Stimulated activated CD8-positive, alpha-beta memory T cell treated with anti-CD3 and anti-CD28 coated beads, Interleukin-12 subunit alpha, Interleukin-12 subunit beta, amount 100 ng/mL, for 1 hour (primary cell): Measurements from ENCODE around the gene TINAG.
"Not testable (repeated sequence)": the region's sequence is repeated elsewhere in the genome, so short reads cannot be mapped to it uniquely, and the experiment has no call there.

Experiments
- DNase-seq: peaks from one replicate; pipeline ENCODE4 v3.0.0-alpha.2; 2020; ENCODE audit warnings: low read depth

The TINAG gene

DNA sequence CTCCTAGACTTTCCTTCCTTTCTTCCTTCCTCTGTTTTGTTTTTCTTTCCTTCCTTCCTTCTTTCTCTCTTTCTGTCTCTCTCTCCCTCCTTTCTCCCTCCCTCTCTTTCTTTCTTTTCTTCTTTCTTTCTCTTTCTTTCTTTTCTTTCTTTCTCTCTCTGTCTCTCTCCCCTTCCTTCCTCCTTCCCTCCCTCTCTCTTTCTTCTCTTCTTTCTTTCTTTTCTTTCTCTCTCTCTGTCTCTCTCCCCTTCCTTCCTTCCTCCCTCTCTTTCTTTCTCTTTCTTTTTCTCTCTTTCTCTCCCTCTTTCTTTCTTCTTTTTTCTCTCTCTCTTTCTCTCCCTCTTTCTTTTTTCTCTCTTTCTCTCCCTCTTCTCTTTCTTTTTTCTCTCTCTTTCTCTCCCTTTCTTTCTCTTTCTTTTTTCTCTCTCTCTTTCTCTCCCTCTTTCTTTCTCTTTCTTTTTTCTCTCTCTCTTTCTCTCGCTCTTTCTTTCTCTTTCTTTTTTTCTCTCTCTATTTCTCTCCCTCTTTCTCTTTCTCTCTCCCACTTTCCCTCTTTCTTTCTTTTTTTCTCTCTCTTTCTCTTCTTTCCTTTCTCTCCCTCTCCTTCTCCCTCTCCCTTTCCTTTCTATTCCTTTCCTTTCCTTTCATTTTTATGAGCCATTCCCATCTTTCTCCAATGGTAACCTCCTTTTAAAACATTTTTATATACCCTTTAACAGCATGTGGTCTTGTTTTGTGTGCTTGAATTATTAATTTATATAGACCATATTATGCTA lies 2.3 kb downstream of the TINAG start:
- DNase-seq: no peak

DNA sequence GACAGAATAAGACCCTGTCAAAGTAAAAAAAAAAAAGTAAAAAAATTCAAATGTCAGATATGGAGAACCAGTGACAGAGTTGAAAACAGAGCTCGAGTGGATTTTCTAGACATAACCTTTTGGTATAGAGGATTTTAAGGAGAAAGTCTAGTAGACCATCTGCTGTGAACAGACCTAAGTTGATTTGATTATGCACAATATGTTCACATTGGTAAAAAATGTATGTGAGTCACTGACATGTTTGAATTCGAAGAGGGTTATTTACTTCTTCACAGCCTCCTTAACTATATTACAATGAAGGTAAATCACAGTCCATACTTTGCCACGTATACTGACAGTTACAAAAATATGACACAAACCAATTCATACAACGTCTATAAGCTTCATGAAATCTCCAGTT lies 7.4 kb downstream of the TINAG start:
- no peak for DNase-seq

DNA sequence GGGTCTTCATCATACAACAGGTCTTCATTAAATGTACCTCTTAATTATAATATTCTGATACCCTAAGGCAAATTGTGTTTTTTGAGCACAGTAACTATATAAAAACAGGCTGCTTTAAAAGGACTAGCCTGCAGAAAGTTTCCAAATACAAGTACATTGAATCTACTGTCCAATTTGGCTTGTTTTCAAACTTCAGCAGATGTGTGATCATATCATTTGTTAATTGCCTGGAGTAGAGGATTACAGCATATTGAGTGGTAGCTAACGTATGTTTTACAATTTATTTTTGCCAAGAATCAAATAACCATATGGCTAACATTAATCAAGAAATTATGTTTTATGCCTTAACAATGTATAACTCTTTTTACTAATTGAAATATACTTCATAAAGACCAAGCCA lies 12.6 kb downstream of the TINAG start:
- no peak for DNase-seq

DNA sequence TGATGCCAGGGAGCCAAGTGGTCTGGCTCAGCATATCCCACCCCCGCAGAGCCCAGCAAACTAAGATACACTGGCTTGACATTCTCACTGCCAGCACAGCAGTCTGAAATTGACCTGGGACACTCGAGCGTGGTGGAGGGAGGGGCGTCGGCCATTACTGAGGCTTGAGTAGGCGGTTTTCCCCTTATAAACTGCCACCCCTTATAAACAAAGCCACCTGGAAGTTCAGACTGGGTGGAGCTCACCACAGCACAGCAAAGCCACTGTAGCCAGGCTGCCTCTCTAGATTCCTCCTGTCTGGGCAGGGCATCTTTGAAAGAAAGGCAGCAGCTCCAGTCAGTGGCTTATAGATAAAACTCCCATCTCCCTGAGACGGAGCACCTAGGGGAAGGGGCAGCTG lies 19.4 kb downstream of the TINAG start:
- no peak for DNase-seq

DNA sequence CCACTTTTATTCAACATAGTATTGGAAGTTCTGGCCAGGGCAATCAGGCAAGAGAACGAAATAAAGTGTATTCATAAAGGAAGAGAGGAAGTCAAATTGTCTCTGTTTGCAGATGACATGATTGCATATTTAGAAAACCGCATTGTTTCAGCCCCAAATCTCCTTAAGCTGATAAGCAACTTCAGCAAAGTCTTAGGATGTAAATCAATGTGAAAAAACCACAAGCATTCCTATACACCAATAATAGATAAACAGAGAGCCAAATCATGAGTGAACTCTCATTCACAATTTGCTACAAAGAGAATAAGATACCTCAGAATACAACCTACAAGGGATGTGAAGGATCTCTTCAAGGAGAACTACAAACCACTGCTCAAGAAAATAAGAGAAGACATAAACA lies 23.3 kb downstream of the TINAG start:
- not testable (repeated sequence) for DNase-seq

DNA sequence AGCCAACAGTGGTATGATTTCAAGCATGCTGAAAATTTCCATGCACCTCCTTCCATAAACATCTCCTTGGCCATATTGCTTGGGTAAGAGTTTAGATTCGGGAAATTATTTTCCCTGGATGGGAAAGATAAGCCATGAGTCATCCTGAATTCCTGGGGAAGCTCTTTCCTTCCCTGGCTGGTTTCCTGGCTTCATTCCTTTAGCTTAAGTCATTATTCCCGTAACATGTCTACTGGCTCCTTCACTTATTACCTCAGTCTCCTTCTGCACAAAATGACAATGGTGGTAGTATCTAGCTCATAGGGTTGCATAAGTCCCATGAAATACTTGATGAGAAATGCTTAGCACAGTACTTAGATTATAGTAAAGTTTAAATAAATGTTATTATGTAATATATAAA lies 27.6 kb downstream of the TINAG start:
- DNase-seq: no peak

DNA sequence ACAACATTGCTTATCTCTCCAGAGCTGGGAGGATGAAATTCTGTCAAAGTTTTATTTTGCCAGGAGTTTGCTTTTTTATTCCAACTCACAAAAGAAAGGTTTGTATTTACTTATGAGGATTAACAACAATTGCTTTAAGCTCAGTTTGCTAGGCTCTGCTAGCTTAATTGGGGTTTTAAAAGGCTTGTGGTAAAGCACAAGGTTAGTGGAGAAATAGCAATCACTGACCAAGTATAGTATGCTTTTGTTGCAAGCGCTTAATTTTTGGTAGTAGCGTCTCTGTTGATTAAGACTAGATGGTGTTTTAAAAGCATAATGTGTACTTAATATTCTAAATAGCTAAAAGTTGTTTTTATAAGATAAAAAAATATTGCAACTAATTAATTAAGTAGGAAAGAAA lies 45.7 kb downstream of the TINAG start:
- DNase-seq: no peak

DNA sequence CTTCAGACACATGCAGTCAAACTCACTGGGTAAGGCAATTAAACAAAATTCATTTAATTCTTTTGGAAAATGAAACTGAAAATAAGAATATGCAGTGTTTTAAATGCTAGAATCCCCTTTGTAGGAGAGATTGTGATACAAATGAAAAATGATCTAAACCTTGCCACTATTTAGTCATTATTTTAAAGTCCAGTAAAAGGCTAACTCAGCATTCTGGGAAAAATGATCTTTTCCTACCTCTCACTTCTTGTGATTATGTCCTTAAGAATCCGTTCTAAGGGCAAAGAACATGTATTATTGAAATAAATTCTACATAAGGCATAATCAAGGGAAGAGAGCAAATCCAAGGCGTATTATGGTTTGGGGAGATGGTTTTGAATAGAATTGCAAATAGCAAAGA lies 46.4 kb downstream of the TINAG start:
- DNase-seq: no peak

DNA sequence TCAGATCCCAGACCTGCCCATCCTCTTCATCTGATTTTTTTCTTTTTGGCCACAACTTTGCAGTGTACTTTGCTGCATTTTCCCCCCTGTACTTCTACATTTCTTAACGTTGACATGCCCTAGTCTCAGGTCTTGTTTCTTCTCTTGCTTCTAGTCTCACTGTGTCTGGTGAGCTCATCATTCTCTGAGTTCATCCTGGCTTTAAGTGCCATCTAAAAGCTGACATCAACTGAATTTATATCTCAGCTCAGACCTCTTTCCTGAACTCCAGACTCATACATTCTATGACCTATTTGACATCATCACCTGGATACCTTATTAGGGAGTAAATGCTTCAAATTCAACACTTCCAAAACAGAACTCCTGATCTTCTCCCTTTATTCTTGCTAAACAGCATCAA lies 48.9 kb downstream of the TINAG start:
- DNase-seq: no peak

DNA sequence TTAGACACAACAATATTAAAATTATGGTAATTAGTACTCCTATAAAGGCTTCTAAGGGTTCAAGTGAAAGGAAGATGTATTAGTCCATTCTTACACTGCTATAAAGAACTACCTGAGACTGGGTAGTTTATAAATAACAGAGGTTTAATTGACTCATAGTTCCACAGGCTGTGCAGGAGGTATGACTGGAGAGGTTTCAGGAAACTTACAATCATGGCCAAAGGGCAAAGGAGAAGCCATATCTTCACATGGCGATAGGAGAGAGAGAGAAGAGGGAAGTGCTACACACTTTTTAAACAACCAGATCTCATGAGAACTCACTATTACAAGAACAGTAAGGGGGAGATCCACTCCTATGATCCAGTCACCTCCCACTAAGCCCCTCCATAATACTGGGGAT lies 52.9 kb downstream of the TINAG start:
- no peak for DNase-seq

DNA sequence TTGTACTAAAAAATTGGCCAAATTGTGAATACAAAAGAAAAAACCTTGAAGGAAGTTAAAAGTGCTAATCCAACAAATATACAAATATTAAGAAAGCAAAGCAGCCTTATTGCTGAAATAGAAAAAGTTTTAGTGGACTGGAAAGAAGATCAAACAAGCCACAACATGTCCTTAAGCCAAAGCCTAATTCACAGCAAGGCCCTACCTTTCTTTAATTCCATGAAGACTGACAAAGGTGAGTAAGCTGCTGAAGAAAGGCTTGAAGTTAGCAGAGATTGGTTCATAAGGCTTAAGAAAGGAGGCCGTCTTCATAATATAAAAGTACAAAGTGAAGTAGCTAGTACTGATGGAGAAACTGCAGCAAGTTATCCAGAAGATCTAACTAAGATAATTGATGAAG lies 53.5 kb downstream of the TINAG start:
- DNase-seq: no peak

DNA sequence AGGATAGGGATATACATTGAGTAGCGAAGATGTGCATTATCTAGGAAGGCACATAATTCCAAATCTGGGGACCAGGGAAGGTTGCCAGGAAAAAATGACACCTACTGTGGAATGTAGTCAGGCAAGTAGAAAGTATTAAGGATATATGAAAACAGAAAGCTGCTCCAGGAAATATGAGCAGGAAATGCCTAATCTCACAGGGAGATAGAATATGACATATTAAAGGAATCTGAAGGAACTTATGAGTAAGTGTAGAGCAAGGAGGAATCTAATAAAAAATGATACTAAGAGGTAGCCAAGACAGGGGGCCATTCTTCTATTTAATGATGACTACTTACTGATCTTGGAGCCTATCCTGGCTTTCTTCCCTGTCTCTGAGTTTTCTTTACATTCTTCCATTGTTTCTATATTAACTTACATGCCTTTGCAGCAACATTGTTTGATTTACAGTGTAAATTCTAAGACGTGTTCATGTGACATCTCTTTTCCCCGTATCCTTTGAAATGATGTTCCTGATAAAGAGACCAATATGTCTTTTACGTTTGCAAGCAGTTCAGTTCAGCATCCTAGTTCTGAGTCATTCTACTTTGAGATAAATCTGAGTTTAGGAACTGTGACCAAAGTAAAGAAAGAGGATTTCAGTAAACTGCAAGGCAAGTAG lies 58.6 kb downstream of the TINAG start:
- no peak for DNase-seq

DNA sequence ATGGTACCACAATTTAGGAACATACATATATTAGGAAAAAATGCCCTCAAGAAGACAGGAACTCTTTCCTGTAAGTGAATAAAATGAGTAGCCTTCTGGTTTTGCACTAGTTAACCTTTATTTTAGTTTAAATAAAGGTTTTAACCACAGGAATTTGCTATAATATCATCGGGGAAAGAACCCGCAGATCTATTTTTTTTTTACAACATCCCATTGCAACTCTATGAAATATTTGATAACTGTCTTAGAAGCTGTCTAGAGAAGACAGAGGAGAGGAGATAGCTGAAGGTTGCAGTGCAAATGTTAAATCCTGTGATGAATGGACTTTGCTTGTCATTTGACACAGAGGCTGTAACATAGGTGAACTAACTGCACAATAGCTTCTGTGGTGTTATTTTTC lies 69.5 kb downstream of the TINAG start:
- no peak for DNase-seq

DNA sequence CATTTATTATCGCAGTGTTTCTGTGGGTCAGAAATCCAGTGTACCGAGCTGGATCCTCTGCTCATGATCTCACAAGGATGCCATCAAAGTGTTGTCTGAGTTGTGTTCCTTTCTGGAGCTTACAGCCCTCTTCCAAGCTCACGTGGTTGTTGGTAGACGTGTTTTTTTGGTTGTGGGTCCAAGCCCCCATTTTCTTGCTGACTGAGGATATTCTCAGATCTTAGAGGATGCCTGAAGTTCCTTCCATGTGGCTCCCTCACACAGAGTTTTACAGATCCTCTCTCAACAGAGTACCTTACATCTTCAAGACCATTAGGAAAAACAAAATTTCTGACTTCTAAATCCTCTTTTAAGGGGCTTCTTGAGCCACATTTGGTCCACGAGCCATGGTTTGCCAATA lies 78.1 kb downstream of the TINAG start:
- DNase-seq: no peak

DNA sequence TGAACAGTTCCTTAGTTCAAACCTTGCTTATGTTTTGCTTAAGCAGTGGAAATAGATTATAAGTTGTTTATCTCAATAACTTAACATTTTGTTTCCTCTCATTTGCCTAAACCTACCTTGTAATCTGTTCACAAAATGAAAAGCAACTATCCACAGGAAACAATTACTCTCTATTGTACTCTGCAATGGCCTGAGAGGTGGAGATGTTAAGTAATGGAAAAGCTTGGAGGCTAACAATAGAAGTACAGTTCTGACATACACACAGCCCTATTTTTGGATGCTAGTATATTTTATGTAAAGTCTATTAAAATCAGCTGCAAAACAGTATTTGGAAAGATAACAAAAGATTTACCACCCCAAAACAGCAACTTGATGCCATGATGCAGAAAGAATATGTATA lies 82.1 kb downstream of the TINAG start:
- DNase-seq: no peak

DNA sequence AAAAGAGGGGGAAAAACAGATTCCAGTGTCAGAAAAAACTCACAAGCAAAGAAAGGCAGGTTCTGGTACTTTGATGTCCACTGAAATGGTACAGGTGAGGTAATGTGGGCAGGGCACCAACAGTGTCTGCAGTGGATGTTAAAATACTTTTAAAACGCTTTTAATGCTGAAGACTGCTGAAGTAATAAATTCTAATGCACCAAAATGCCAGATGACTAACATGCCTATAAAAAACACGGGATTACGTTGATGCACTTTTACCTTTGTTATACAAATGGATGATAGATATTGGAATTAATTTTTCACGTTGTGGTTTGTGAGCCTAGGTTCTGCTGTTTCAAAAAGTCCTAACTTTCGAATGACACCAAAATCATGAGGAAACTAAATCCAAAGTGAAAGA lies 83.3 kb downstream of the TINAG start:
- no peak for DNase-seq

DNA sequence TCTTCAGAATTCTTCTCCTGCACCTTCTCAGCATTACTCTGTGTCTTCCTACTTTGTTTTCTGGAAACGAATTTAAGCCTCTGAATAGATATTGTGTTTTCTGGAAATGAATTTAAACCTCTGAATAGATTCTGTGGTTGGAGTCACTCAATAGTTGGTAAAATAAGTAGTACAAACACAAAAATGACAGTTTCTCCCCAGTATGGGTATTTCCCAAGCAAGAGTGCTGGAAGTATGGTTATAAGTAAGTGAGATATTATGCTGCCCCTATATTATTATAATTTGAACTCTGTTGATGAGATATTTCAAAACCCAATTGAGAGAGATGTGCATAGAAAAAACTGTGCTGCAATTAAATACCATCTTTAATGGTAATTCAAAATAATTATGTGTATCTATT lies 94.9 kb downstream of the TINAG start:
- no peak for DNase-seq

DNA sequence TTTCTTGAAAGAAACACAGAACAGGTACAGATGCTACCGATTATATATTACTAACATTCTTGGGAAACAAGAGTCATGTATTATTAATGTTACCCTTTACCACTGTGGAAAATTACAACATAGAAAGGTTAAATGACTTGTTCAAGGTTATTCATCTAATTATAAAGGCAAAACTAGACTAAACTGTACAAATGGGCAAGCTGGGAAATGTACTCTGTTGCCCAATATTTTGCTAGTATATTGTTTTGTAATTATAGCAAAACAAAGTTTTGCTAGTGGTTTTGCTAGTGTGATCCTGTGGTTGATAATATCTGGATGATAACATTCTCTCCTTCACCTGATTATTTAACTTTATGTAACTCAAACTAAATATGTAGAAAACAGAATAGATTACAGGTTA lies 96.5 kb downstream of the TINAG start:
- no peak for DNase-seq

DNA sequence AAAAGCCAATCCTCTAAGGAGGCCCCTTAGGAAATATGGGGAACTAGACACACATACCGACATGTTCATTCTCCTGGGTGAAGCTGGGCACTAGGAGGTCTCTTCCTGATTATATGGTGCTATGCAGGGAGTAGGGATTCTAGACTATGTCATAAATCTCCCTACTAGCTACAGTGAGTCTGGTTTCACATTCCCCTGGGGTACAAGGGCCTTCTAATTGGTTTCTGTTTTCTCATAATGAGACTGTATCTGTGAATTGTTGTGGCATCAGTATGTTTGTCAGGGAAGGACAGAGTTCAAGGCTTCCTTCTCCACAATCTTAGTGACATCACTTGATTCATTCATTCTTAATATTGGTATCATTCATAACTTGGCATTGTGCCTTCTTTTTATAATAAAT lies 103.5 kb downstream of the TINAG start:
- no peak for DNase-seq

DNA sequence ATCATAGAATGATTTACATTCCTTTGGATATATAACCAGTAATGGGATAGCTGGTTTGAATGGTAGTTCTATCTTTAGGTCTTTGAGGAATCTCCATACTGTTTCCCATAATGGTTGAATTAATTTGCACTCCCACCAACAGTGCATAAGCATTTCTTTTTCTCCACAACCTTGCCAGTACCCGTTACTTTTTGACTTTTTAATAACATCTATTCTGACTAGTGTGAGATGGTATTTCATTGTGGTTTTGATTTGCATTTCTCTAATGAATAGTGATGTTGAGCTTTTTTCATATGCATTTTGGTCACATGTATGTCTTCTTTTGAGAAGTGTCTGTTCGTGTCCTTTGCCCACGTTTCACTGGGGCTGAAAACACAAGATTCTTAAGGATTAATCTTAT lies 107.3 kb downstream of the TINAG start:
- no peak for DNase-seq

DNA sequence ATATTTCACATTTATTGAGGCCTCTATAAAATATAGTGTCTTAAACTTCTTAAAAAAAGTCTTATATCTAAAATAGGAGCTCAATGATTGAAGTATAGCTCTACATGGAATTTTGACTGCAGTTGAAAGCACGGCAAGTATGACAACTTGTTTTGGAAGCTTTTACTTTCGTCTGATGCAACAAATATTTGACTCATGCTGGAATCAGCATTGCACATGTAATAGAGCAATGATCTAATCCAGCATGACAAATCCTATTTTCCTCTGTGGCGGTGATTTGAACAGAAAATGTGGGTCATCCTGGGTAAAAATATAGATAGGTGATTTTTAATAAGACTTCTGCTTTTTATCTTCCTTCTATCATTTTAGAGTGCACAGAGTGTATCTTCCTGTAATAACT lies 111.6 kb downstream of the TINAG start:
- DNase-seq: no peak

DNA sequence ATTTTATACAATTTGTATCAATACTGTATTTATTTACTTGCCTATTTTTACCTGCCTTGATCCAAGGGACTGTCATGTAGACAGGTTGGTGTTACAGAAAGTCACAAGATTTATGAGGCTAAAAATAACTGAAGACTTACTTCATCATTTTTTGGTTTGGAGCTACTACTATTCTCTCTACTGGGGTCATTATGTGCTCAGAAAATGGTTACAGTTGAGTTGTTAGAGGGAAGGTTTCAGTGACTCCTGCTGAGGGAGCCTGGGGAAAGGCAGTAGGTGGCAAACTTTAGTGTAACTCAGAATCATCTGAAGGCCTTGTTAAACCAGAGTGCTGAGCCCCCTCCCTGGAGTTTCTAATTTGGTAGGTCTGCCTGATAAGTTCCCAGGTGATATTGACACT lies 118.8 kb downstream of the TINAG start:
- no peak for DNase-seq

DNA sequence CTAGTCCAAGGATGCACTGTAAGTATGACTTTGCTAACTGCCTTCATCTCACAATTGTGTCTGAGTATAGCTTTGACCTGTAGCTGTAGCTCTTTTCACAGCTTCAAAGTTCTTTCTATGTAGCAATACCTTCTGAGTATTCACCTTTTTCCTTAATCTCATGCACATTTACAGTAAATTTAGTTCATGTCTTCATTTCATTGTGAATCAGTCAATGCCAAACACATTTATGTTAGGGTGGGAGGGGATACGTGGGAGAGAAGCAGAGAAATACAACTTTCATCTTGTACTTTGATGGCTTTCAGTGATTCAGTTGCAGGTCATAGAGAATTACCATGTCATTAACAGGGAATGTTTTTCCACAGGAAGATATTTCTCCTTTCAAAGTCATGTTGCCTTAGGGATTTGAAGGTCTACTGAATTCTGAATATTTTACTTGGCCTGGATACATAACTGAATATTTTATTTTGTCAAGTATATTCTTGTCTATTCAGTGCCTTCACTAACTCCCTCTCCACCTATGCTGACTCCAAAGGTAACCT lies 119.2 kb downstream of the TINAG start:
- no peak for DNase-seq

DNA sequence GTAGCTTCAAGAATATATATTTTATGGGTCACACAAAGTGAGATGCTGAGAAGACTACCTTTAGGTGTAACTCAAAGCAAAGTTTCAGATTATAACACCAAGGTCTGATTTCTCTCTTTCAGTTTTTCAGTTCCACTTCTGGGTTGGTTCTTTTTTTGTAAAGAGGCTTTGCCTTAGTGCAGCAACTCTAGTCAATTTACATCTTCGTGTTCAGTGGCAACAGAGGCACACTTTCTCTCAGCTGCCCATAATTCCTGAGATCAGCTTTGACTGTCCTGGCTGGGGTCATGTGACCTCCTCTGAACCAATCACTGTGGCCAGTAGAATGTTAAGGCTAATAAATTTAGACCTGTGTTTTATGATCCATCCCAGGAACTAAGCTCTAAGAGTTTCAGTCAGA lies 120.2 kb downstream of the TINAG start:
- no peak for DNase-seq
